HepG2 (cell line): ENCODE measurements around the gene PSIP1. TPM values are rescaled to one million over a fixed set of nuclear protein-coding genes. Genes with fewer than 3 reads are reported as not detected.
A peak's percentile ranks its signal among the peaks of the same experiment; 100 is the strongest.

Experiments
- ATAC-seq: fragments of 200-7000 bp; cut with Tn5 transposase; 3 replicates; pipeline ENCODE4 v1.9.1; 2020; ENCODE audit warnings: mild to moderate bottlenecking, moderate library complexity
- BruUV-seq: library from RNA; stranded (reverse); fragments of 400-500 nt; replicated peaks from 2 replicates; lab custom pipeline; 2021; lab: Mats Ljungman, UMichigan
- CTCF ChIA-PET: fragments of 300-600 bp; formaldehyde crosslinking; extraction: SDS; loops from one replicate; lab custom pipeline; 2021; ENCODE audit warnings: low total read pairs, inconsistent platforms, low intra/inter-chr PET ratio; lab: Yijun Ruan, JAX
- POLR2A ChIA-PET: fragments of 350-600 bp; sonication (Branson Sonifier 250); formaldehyde crosslinking; loops from one replicate; lab custom pipeline; 2020; ENCODE audit warnings: antibody characterized with exemption, inconsistent platforms; lab: Yijun Ruan, JAX
- DNase-seq: peaks from one replicate; pipeline ENCODE4 v3.0.0-alpha.2; 2015; ENCODE audit warnings: low spot score
- FAIRE-seq: peaks from 3 replicates; lab custom pipeline; 2011; peaks lifted over from hg19 to GRCh38; lab: Jason Lieb, UNC
- H2AFZ ChIP-seq: one replicate; pipeline ENCODE4 v1.6.1; 2011; ENCODE audit warnings: low read length, inconsistent platforms
- H3K27ac ChIP-seq: fragments of 300-600 bp; 3 replicates; pipeline ENCODE4 v1.8.0; 2011; ENCODE audit warnings: mixed run types, mild to moderate bottlenecking, mixed read lengths, low read length, inconsistent platforms; ENCODE audit not compliant: insufficient read depth; ENCODE audit errors: extremely low read length
- H3K27me3 ChIP-seq, 2 experiments: fragments of 200-600 bp in 1 of 2; 2 replicates in 1 of 2; 3 replicates in 1 of 2; pipeline versions ENCODE4 v1.6.0 to v1.8.0; 2011; ENCODE audit warnings: low read length in 2 of 2, mild to moderate bottlenecking in 2 of 2, moderate library complexity in 2 of 2, inconsistent platforms in 1 of 2; ENCODE audit not compliant: insufficient read depth in 2 of 2, control insufficient read depth in 1 of 2
- H3K36me3 ChIP-seq, 2 experiments: fragments of 200-600 bp in 1 of 2; replicated peaks in 1 of 2; 2 replicates in 1 of 2; 3 replicates in 1 of 2; pipeline versions ENCODE4 v1.5.1 to v1.8.0; 2011; ENCODE audit warnings: low read length in 2 of 2, inconsistent platforms in 1 of 2; ENCODE audit not compliant: insufficient read depth in 2 of 2, control insufficient read depth in 1 of 2
- H3K4me1 ChIP-seq: 2 replicates; pipeline ENCODE4 v1.5.1; 2012; ENCODE audit warnings: low read length, inconsistent platforms; ENCODE audit not compliant: insufficient read depth
- H3K4me2 ChIP-seq: 2 replicates; pipeline ENCODE4 v1.6.0; 2011; ENCODE audit warnings: low read depth, low read length, inconsistent platforms
- H3K4me3 ChIP-seq, 3 experiments: fragments of 200-600 bp in 1 of 3; sonication (generic), shearing (Covaris generic) in 1 of 3; replicated peaks in 1 of 3; 2 replicates each; pipeline ENCODE4 v1.5.1; 2011 to 2016; ENCODE audit warnings: low read length in 3 of 3, inconsistent platforms in 2 of 3, low read depth in 2 of 3, mild to moderate bottlenecking in 2 of 3, control low read depth in 1 of 3, mixed read lengths in 1 of 3; ENCODE audit not compliant: insufficient read depth in 1 of 3
- H3K79me2 ChIP-seq: one replicate; pipeline ENCODE4 v1.6.1; 2011; ENCODE audit warnings: low read length, inconsistent platforms; ENCODE audit not compliant: insufficient read depth
- H3K9ac ChIP-seq: 2 replicates; pipeline ENCODE4 v1.6.0; 2011; ENCODE audit warnings: mild to moderate bottlenecking, low read depth, low read length, inconsistent platforms; ENCODE audit not compliant: insufficient read depth
- H3K9me3 ChIP-seq: 2 replicates; pipeline ENCODE4 v1.5.1; 2012; ENCODE audit warnings: mild to moderate bottlenecking, low read length
- H4K20me1 ChIP-seq: 2 replicates; pipeline ENCODE4 v1.6.0; 2011; ENCODE audit warnings: inconsistent platforms, mild to moderate bottlenecking, low read length, moderate library complexity; ENCODE audit not compliant: insufficient read depth
- KMT2A ChIP-seq: sonication (generic); formaldehyde crosslinking; IDR thresholded peaks from 2 replicates; pipeline ENCODE4 v1.4.0; 2020; ENCODE audit warnings: missing genetic modification reagents
- POGZ ChIP-seq: sonication (generic); formaldehyde crosslinking; IDR thresholded peaks from 2 replicates; pipeline ENCODE4 v1.4.0; 2020; ENCODE audit warnings: mild to moderate bottlenecking, missing genetic modification reagents
- TEAD2 ChIP-seq: sonication (generic); formaldehyde crosslinking; IDR thresholded peaks from 2 replicates; pipeline ENCODE4 v1.9.0; 2021; ENCODE audit warnings: missing genetic modification reagents
- TRIM24 ChIP-seq: sonication (generic); formaldehyde crosslinking; IDR thresholded peaks from 2 replicates; pipeline ENCODE4 v1.8.0; 2022; ENCODE audit warnings: mild to moderate bottlenecking, missing genetic modification reagents
- ZBTB7B ChIP-seq: sonication (generic); formaldehyde crosslinking; IDR thresholded peaks from 2 replicates; pipeline ENCODE4 v1.4.0; 2020; ENCODE audit warnings: missing genetic modification reagents
- ZFP37 ChIP-seq: sonication (generic); formaldehyde crosslinking; IDR thresholded peaks from 2 replicates; pipeline ENCODE4 v1.4.0; 2020; ENCODE audit warnings: missing genetic modification reagents, borderline replicate concordance
- ZNF839 ChIP-seq: sonication (generic); formaldehyde crosslinking; IDR thresholded peaks from 2 replicates; pipeline ENCODE4 v1.4.0; 2020; ENCODE audit warnings: missing genetic modification reagents, mild to moderate bottlenecking, borderline replicate concordance
- ZSCAN29 ChIP-seq: sonication (generic); formaldehyde crosslinking; conservative IDR thresholded peaks from 2 replicates; pipeline ENCODE4 v1.4.0; 2020; ENCODE audit warnings: mild to moderate bottlenecking, missing genetic modification reagents
- WGBS: methylation state at CpG from one replicate; pipeline ENCODE4 v1.1.6; 2017; ENCODE audit warnings: low lambda C conversion rate; 5-methylcytosine and 5-hydroxymethylcytosine counted together
- in situ Hi-C: cut with HindIII; loops from 2 replicates; pipeline ENCODE4 v1.10.0; 2017; ENCODE audit warnings: low pct_unique_long_range_greater_than_20kb; ENCODE audit not compliant: extremely low pct_ligation_motif_present
- intact Hi-C: fragments of 100-400 bp; cut with micrococcal nuclease; formaldehyde crosslinking; loops from one replicate; pipeline ENCODE4 v1.10.0; 2022; ENCODE audit not compliant: unreplicated experiment
- polyA plus RNA-seq, 8 experiments: library from polyadenylated mRNA; depleted of rRNA in 3 of 8; stranded (reverse) in 7 of 8; unstranded in 1 of 8; fragments of >200 nt; fragmentation: Illumina TruSeq in 4 of 8; extraction: Trizol in 4 of 8; gene quantifications; 2 replicates each; pipeline versions ENCODE4 v1.2.1 to v1.2.3, GENCODE V29; 2011 to 2016; ENCODE audit warnings: low read depth in 4 of 8, missing spikeins in 1 of 8, mixed read lengths in 1 of 8; ENCODE audit not compliant: insufficient read depth in 1 of 8
- total RNA-seq, 5 experiments: library from RNA; depleted of rRNA; stranded (reverse); fragments of >200 nt; fragmentation: Illumina TruSeq; extraction: Trizol; gene quantifications; 2 replicates each; pipeline ENCODE4 v1.2.3, GENCODE V29; 2016; ENCODE audit warnings: low read depth in 1 of 5
- TF ChIP-seq, protein P1 (sequence below), 2 experiments: fragments of 450-650 bp in 1 of 2; sonication (generic) in 1 of 2; formaldehyde crosslinking; IDR thresholded peaks; 2 replicates each; pipeline versions ENCODE4 v1.5.0 to v1.8.0; 2020 to 2022; ENCODE audit warnings: mild to moderate bottlenecking in 1 of 2, missing genetic modification reagents in 1 of 2
- TF ChIP-seq, protein P2 (sequence below): sonication (generic); formaldehyde crosslinking; IDR thresholded peaks from 2 replicates; pipeline ENCODE4 v1.5.1; 2020; ENCODE audit warnings: mild to moderate bottlenecking, missing genetic modification reagents, moderate library complexity

The PSIP1 gene
- total and polyA plus RNA-seq, 2 of the 13 experiments (the other 11 are each of a cell fraction or from before 2014, with no cell fraction given): 12.6 to 46.4 TPM

DNA sequence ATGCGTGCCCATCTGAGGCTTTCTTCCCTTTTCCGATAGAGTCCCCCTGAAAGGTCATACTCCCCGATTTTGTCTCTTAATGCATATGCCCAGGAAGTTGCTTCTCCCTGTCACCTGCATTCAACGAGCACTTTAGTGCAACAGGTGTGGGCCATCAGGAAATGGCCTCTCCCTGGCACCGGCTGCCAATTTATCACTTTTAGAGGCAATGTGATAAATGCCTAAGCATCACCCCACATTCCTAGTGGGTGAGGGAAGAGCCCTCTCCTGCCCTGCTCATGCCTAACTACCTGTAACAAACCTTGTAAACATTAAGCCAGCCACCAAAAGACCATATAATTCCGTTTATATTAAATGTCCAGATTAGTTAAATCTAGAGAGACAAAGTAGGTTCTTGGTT, 89.2 kb downstream of the PSIP1 start:
- Histone ChIP-seq H3K4me3 (no peak overlapping the region; a peak in 1 of 6 replicates), H3K79me2 (peaks cover 36% of the 10 kb centered on the region), H4K20me1 (no peaks in the 10 kb centered on the region), H3K4me2 (peak overlapping the region; percentile 77), H3K4me1 (peaks cover 44% of the 10 kb centered on the region), H3K36me3 (peaks cover 0 to 19% of the 10 kb centered on the region in 2 experiments; a peak in 3 of 5 replicates)
- ATAC-seq (no peak), DNase-seq (no peak), FAIRE-seq (no peak)
- 90% methylated on average over 6 of the region's 6 CpGs for WGBS
- CTCF ChIA-PET: no interaction called here
- TF ChIP-seq POGZ (CRISPR knock-in tag) (no peak), KMT2A (CRISPR knock-in tag) (no peak), ZNF839 (CRISPR knock-in tag) (no peak), ZBTB7B (CRISPR knock-in tag) (no peak), ZSCAN29 (CRISPR knock-in tag) (no peak), ZFP37 (CRISPR knock-in tag) (no peak), TEAD2 (CRISPR knock-in tag) (no peak), TRIM24 (no peak)
- TF ChIP-seq, protein P1, sequence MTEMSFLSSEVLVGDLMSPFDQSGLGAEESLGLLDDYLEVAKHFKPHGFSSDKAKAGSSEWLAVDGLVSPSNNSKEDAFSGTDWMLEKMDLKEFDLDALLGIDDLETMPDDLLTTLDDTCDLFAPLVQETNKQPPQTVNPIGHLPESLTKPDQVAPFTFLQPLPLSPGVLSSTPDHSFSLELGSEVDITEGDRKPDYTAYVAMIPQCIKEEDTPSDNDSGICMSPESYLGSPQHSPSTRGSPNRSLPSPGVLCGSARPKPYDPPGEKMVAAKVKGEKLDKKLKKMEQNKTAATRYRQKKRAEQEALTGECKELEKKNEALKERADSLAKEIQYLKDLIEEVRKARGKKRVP (CRISPR knock-in tag; IDR thresholded peaks at IDR 0.05): no peak
- TF ChIP-seq, protein P2, sequence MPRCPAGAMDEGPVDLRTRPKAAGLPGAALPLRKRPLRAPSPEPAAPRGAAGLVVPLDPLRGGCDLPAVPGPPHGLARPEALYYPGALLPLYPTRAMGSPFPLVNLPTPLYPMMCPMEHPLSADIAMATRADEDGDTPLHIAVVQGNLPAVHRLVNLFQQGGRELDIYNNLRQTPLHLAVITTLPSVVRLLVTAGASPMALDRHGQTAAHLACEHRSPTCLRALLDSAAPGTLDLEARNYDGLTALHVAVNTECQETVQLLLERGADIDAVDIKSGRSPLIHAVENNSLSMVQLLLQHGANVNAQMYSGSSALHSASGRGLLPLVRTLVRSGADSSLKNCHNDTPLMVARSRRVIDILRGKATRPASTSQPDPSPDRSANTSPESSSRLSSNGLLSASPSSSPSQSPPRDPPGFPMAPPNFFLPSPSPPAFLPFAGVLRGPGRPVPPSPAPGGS: no peak
- TF ChIP-seq, all 625 proteins: peak for 0
- in situ Hi-C loops: loop anchor here (25.0 kb wide), 1 partner anchor 134 kb away; no protein-coding TSS in a partner anchor
- no TSS peak for BruUV-seq
- Histone ChIP-seq H3K27ac (peak overlapping the region; percentile 75), H2AFZ (no peak overlapping the region), H3K27me3 (no peaks in the 10 kb centered on the region; a peak in 1 of 5 replicates), H3K9ac (peak overlapping the region; percentile 87; the same call in 1 of the 2 replicates), H3K9me3 (no peaks in the 10 kb centered on the region)
- POLR2A ChIA-PET: interaction anchor here (0.6 to 0.8 kb wide), 2 partner anchors 62 to 115 kb away, joined by 3 to 4 read pairs; partner anchors contain the start of gene TTC39B
- intact Hi-C loops: loop anchor here (5.0 kb wide), 1 partner anchor 186 kb away; no protein-coding TSS in a partner anchor
